ENCODE results near the gene COL25A1.

- TF ChIP-seq CTCF (IDR thresholded peaks at IDR 0.05) (no peak), HDAC2 (IDR thresholded peaks at IDR 0.05) (no peak), POLR2A (IDR thresholded peaks at IDR 0.05; ENCODE audit: low read length) (no peak), TP53 (CRISPR knock-in tag; IDR thresholded peaks at IDR 0.05) (no peak), RFX5 (IDR thresholded peaks at IDR 0.05) (no peak), CHD2 (IDR thresholded peaks at IDR 0.05; ENCODE audit: low read length, partially characterized antibody) (no peak), NFE2L2 (conservative IDR thresholded peaks at IDR 0.05; ENCODE audit: low read length) (no peak), FOSB (CRISPR knock-in tag; IDR thresholded peaks at IDR 0.05) (no peak), ZFP36 (IDR thresholded peaks at IDR 0.05; ENCODE audit: borderline replicate concordance, partially characterized antibody) (no peak), KDM5A (IDR thresholded peaks at IDR 0.05) (no peak), EP300 (IDR thresholded peaks at IDR 0.05) (no peak), RNF2 (IDR thresholded peaks at IDR 0.05; ENCODE audit: borderline replicate concordance, low read depth) (no peak), RARB (CRISPR knock-in tag; IDR thresholded peaks at IDR 0.05) (no peak)
These were observed 462.0 kb downstream of the COL25A1 start for GRCh38 chr4:108840426-108840975.
